ENCODE results near the gene STAT5B. TPM values are rescaled to one million over a fixed set of nuclear protein-coding genes. Genes with fewer than 3 reads are reported as not detected.

The STAT5B gene
- total and polyA plus RNA-seq, 9 of the 15 experiments (the other 6 are each of a cell fraction or from before 2014, with no cell fraction given) = 20.8 to 176 (median 92.4) TPM

- peak; percentile 63; the same call in 1 of the 2 replicates for TF ChIP-seq ZBTB9 (CRISPR knock-in tag; IDR thresholded peaks at IDR 0.05)
- TF ChIP-seq ATF7 (IDR thresholded peaks at IDR 0.05) = peak; percentile 47; the same call in 1 of the 2 replicates
- no peak for TF ChIP-seq MECOM (CRISPR knock-in tag; IDR thresholded peaks at IDR 0.05)
- TF ChIP-seq THAP12 (CRISPR knock-in tag; IDR thresholded peaks at IDR 0.05) = peak; percentile 66; the same call in 1 of the 2 replicates
- no peak for TF ChIP-seq USF1 (CRISPR knock-in tag; IDR thresholded peaks at IDR 0.05)
- peak; percentile 97 for TF ChIP-seq ZNF592 (IDR thresholded peaks at IDR 0.05)
- no peak for TF ChIP-seq WHSC1 (IDR thresholded peaks at IDR 0.05; ENCODE audit: low read length)
- TF ChIP-seq SREBF2 (CRISPR knock-in tag; IDR thresholded peaks at IDR 0.05) = no peak
- no peak for TF ChIP-seq NR2C1 (IDR thresholded peaks at IDR 0.05)
- TF ChIP-seq NR2C1 (tag; IDR thresholded peaks at IDR 0.05) = no peak
- peak; percentile 94 for TF ChIP-seq CXXC5 (CRISPR knock-in tag; IDR thresholded peaks at IDR 0.05)
- peak; percentile 95 to 96 for TF ChIP-seq NRF1 (conservative IDR thresholded peaks at IDR 0.05 in 1 of 2, IDR thresholded peaks at IDR 0.05 in 1 of 2)
- TF ChIP-seq SMARCC2 (IDR thresholded peaks at IDR 0.05; ENCODE audit: low read depth) = no peak
- no peak for TF ChIP-seq SRSF7 (optimal IDR thresholded peaks at IDR 0.05; ENCODE audit: low read depth, low read length)
- TF ChIP-seq PHB (CRISPR knock-in tag; IDR thresholded peaks at IDR 0.05) = peak; percentile 57; the same call in 1 of the 2 replicates
- no peak for TF ChIP-seq ZNF766 (CRISPR knock-in tag; conservative IDR thresholded peaks at IDR 0.05)
- no peak for TF ChIP-seq GTF2B (IDR thresholded peaks at IDR 0.05; ENCODE audit: extremely low read depth, insufficient read length)
- TF ChIP-seq GATAD2A (IDR thresholded peaks at IDR 0.05) = 0 out of 2 replicates have a peak, but pooled peaks have one; percentile 33
- TF ChIP-seq FUS (optimal IDR thresholded peaks at IDR 0.05; ENCODE audit: low read depth, low read length) = peak; percentile 84
These were observed 92.2 kb downstream of the STAT5B start (continued) for GRCh38 chr17:42183741-42184711.

Data from K562 (cell line).